Right cardiac atrium (tissue), 5 donors: ENCODE data around the gene SLC25A11. TPM values are rescaled to one million over a fixed set of nuclear protein-coding genes. Genes with fewer than 3 reads are reported as not detected.

Experiments used
- ATAC-seq, 2 donors: fragments of 200-7000 bp; cut with Tn5 transposase; one replicate each; pipeline versions ENCODE4 v1.8.0 to v1.9.1; 2020; ENCODE audit warnings: moderate library complexity in 2 of 2, mild to moderate bottlenecking in 1 of 2
- DNase-seq, 3 donors: peaks; one replicate each; pipeline ENCODE4 v3.0.0-alpha.2; 2020
- H3K27ac ChIP-seq: one replicate; pipeline ENCODE4 v1.5.1; 2013; ENCODE audit warnings: mild to moderate bottlenecking, low read length, control low read depth, moderate library complexity
- H3K27me3 ChIP-seq: one replicate; pipeline ENCODE4 v1.6.1; 2013; ENCODE audit not compliant: control insufficient read depth, insufficient read depth
- H3K4me1 ChIP-seq: one replicate; pipeline ENCODE4 v1.6.1; 2013; ENCODE audit warnings: low read length; ENCODE audit not compliant: control insufficient read depth, insufficient read depth
- H3K4me3 ChIP-seq: one replicate; pipeline ENCODE4 v1.5.1; 2013; ENCODE audit warnings: low read length, control low read depth
- H3K9me3 ChIP-seq: one replicate; pipeline ENCODE4 v1.6.1; 2013; ENCODE audit warnings: low read length; ENCODE audit not compliant: control insufficient read depth
- WGBS: extraction: QIAGEN DNeasy Blood & Tissue Kit; methylation state at CpG from one replicate; pipeline ENCODE4 v1.1.7; 2013; 5-methylcytosine and 5-hydroxymethylcytosine counted together
- intact Hi-C, 4 donors: fragments of 100-400 bp; cut with DNase I; formaldehyde crosslinking; loops; one replicate each; pipeline versions ENCODE4 v1.11.0 to v1.14.0; 2022 to 2023
- polyA plus RNA-seq: library from polyadenylated mRNA; stranded (reverse); fragments of 200-250 nt; gene quantifications from one replicate; pipeline ENCODE4 v1.2.3, GENCODE V29; 2013
- total RNA-seq, 4 donors: library from RNA; stranded (reverse); fragmentation: NEBNext Ultra II Directional; extraction: Animal tissue kit (Norgen Biotek cat#: 25700); gene quantifications; one replicate each; pipeline ENCODE4 v1.2.1, GENCODE V29; 2021
- donor health status: healthy with polysubstance abuse.
- donor health status: DM: no; HTN: yes; CAD: no.
- donor health status: DM: no; HTN: no; CAD: no.
- donor health status: DM: no; HTN: yes; CAD: no; lungs with severe emphysema.
- donor health status: DM: yes; HTN: yes; CAD: no.

SLC25A11 gene
- total and polyA plus RNA-seq, 5 donors, result 162 to 230 (median 200) TPM

GRCh38 chr17:4973256-4974114 is 33.6 kb upstream of the SLC25A11 start:
- H3K27me3 ChIP-seq, result no peaks in the 10 kb centered on the region
- H3K4me3 ChIP-seq, result no peak overlapping the region
- WGBS, result 89% methylated on average over 10 of the region's 10 CpGs
- intact Hi-C loops, result loop anchor here in 1 of 4 donors (10.0 kb wide), 1 partner anchor 81 kb away; no protein-coding TSS in a partner anchor
- ATAC-seq (no peak), DNase-seq (no peak)
- H3K9me3 ChIP-seq, result no peaks in the 10 kb centered on the region
- H3K4me1 ChIP-seq, result peaks cover 8% of the 10 kb centered on the region
- H3K27ac ChIP-seq, result peak overlapping the region; percentile 73

- WGBS, result 76% methylated on average over 12 of the region's 12 CpGs
- intact Hi-C loops, result loop anchor here in 1 of 4 donors (10.0 kb wide), 1 partner anchor 82 kb away; no protein-coding TSS in a partner anchor
- Histone ChIP-seq H3K4me1 (peaks cover 8% of the 10 kb centered on the region), H3K9me3 (no peaks in the 10 kb centered on the region), H3K4me3 (no peak overlapping the region), H3K27ac (peak overlapping the region; percentile 1), H3K27me3 (no peaks in the 10 kb centered on the region)
- no peak for DNase-seq
- no peak for ATAC-seq
These were observed 32.9 kb upstream of the SLC25A11 start for GRCh38 chr17:4972752-4973151.

- no peak overlapping the region for H3K4me3 ChIP-seq
- ATAC-seq (no peak), DNase-seq (no peak)
- H3K27me3 ChIP-seq, result no peaks in the 10 kb centered on the region
- intact Hi-C loops, result loop anchor here in 1 of 4 donors (10.0 kb wide), 1 partner anchor 82 kb away; no protein-coding TSS in a partner anchor
- H3K9me3 ChIP-seq, result no peaks in the 10 kb centered on the region
- H3K4me1 ChIP-seq, result peaks cover 8% of the 10 kb centered on the region
- H3K27ac ChIP-seq, result no peak overlapping the region
- 80% methylated on average over 12 of the region's 12 CpGs for WGBS
These were observed 32.5 kb upstream of the SLC25A11 start for GRCh38 chr17:4972322-4972721.

GRCh38 chr17:4971826-4972225 is 32.0 kb upstream of the SLC25A11 start:
- WGBS, result 84% methylated on average over 6 of the region's 6 CpGs
- peaks cover 8% of the 10 kb centered on the region for H3K4me1 ChIP-seq
- intact Hi-C loops, result loop anchor here in 1 of 4 donors (10.0 kb wide), 1 partner anchor 83 kb away; no protein-coding TSS in a partner anchor
- no peaks in the 10 kb centered on the region for H3K9me3 ChIP-seq
- H3K27me3 ChIP-seq, result no peaks in the 10 kb centered on the region
- no peak overlapping the region for H3K4me3 ChIP-seq
- DNase-seq, result no peak
- ATAC-seq, result no peak
- H3K27ac ChIP-seq, result no peak overlapping the region

- intact Hi-C loops, result loop anchor here in 1 of 4 donors (10.0 kb wide), 1 partner anchor 85 kb away; no protein-coding TSS in a partner anchor
- H3K27ac ChIP-seq, result no peak overlapping the region
- no peak for ATAC-seq
- H3K4me1 ChIP-seq, result peaks cover 8% of the 10 kb centered on the region
- no peak for DNase-seq
- no peaks in the 10 kb centered on the region for H3K9me3 ChIP-seq
- no peak overlapping the region for H3K4me3 ChIP-seq
- WGBS, result 91% methylated on average over 8 of the region's 8 CpGs
- no peaks in the 10 kb centered on the region for H3K27me3 ChIP-seq
These were observed 30.4 kb upstream of the SLC25A11 start for GRCh38 chr17:4970273-4970672.

- ATAC-seq, result no peak
- DNase-seq, result no peak
- Histone ChIP-seq H3K9me3 (no peaks in the 10 kb centered on the region), H3K4me1 (peaks cover 4% of the 10 kb centered on the region), H3K27ac (peak overlapping the region; percentile 10), H3K4me3 (no peak overlapping the region), H3K27me3 (no peaks in the 10 kb centered on the region)
- WGBS, result 80% methylated on average over 16 of the region's 16 CpGs
- intact Hi-C loops, result loop anchor here in 1 of 4 donors (10.0 kb wide), 1 partner anchor 85 kb away; no protein-coding TSS in a partner anchor
These were observed 29.8 kb upstream of the SLC25A11 start for GRCh38 chr17:4969551-4970173.

- Histone ChIP-seq H3K27ac (peak overlapping the region; percentile 72), H3K4me3 (no peak overlapping the region), H3K27me3 (no peaks in the 10 kb centered on the region), H3K4me1 (peaks cover 4% of the 10 kb centered on the region), H3K9me3 (no peaks in the 10 kb centered on the region)
- intact Hi-C loops, result no loop called here
- 74% methylated on average over 15 of the region's 15 CpGs for WGBS
- DNase-seq (no peak), ATAC-seq (no peak)
These were observed 29.3 kb upstream of the SLC25A11 start for GRCh38 chr17:4969047-4969550.

GRCh38 chr17:4968486-4969046 is 28.7 kb upstream of the SLC25A11 start:
- intact Hi-C loops, result no loop called here
- Histone ChIP-seq H3K4me1 (peaks cover 2% of the 10 kb centered on the region), H3K4me3 (peak overlapping the region; percentile 22), H3K27ac (peak overlapping the region; percentile 72), H3K9me3 (no peaks in the 10 kb centered on the region), H3K27me3 (no peaks in the 10 kb centered on the region)
- ATAC-seq (no peak), DNase-seq (peak in 1 of 3 donors; percentile 71)
- 30% methylated on average over 23 of the region's 23 CpGs for WGBS

- peak; percentile 85 to 87 for ATAC-seq
- Histone ChIP-seq H3K4me1 (peaks cover 2% of the 10 kb centered on the region), H3K27ac (peak within 1 kb of the TSS; percentile 93), H3K9me3 (no peaks in the 10 kb centered on the region), H3K4me3 (peak within 1 kb of the TSS; percentile 54), H3K27me3 (no peaks in the 10 kb centered on the region)
- intact Hi-C loops, result no loop called here
- WGBS, result 1% methylated on average over 66 of the region's 66 CpGs
- DNase-seq, result peak; percentile 93 to 97 (median 97)
These were observed 28.0 kb upstream of the SLC25A11 start, which contains the start of gene SPAG7 for GRCh38 chr17:4967539-4968485. Gene SPAG7 (minus strand): TSS chr17:4967817. CDS start chr17:4967804, 13 bp downstream.
